HCT116 (cell line): Measurements from ENCODE around the gene LYRM4.

Experiments used
- CBX3 ChIP-seq: IDR thresholded peaks from 2 replicates; pipeline ENCODE4 v1.6.1; 2012; ENCODE audit warnings: low read depth
- CEBPB ChIP-seq: IDR thresholded peaks from 2 replicates; pipeline ENCODE4 v1.6.1; 2012; ENCODE audit warnings: low read depth
- CTCF ChIP-seq, 3 experiments: fragments of 200-600 bp in 1 of 3; sonication (generic) in 1 of 3; IDR thresholded peaks in 2 of 3; conservative IDR thresholded peaks in 1 of 3; 2 replicates each; pipeline ENCODE4 v1.5.1; 2012 to 2017; ENCODE audit warnings: low read depth in 2 of 3, low read length in 2 of 3, antibody characterized with exemption in 1 of 3, borderline replicate concordance in 1 of 3, control low read depth in 1 of 3, mild to moderate bottlenecking in 1 of 3, mixed read lengths in 1 of 3, mixed run types in 1 of 3, moderate library complexity in 1 of 3; ENCODE audit not compliant: insufficient read depth in 1 of 3
- EZH2 ChIP-seq: fragments of 200-600 bp; sonication (generic); IDR thresholded peaks from 2 replicates; pipeline ENCODE4 v1.6.1; 2017; ENCODE audit warnings: antibody characterized with exemption, mixed run types
- MAX ChIP-seq: IDR thresholded peaks from 2 replicates; pipeline ENCODE4 v1.6.1; 2012
- POLR2A ChIP-seq: IDR thresholded peaks from 2 replicates; pipeline ENCODE4 v1.7.0; 2011; ENCODE audit warnings: borderline replicate concordance; ENCODE audit not compliant: insufficient read depth, insufficient read length; ENCODE audit errors: extremely low read depth
- POLR2AphosphoS5 ChIP-seq: IDR thresholded peaks from 2 replicates; pipeline ENCODE4 v1.6.1; 2011; ENCODE audit warnings: mild to moderate bottlenecking, low read depth, low read length, moderate library complexity
- RAD21 ChIP-seq: IDR thresholded peaks from 2 replicates; pipeline ENCODE4 v1.6.1; 2012; ENCODE audit warnings: low read depth, mild to moderate bottlenecking
- YY1 ChIP-seq: IDR thresholded peaks from 2 replicates; pipeline ENCODE4 v1.6.1; 2011; ENCODE audit warnings: low read length, low read depth, moderate library complexity, mild to moderate bottlenecking; ENCODE audit not compliant: insufficient replicate concordance; ENCODE audit errors: extremely low read depth
- ZBTB33 ChIP-seq: IDR thresholded peaks from 2 replicates; pipeline ENCODE4 v1.6.1; 2011; ENCODE audit warnings: mild to moderate bottlenecking, low read length, moderate library complexity; ENCODE audit not compliant: insufficient replicate concordance; ENCODE audit errors: extremely low read depth
- ZNF274 ChIP-seq: fragments of 200-500 bp; sonication (Bioruptor generic); IDR thresholded peaks from 2 replicates; pipeline ENCODE4 v1.6.1; 2014; ENCODE audit warnings: mild to moderate bottlenecking, low read depth, low read length, inconsistent platforms

GRCh38 chr6:5155906-5156305 is 104.8 kb downstream of the LYRM4 start:
- TF ChIP-seq CTCF (IDR thresholded peaks at IDR 0.05 in 2 of 3, conservative IDR thresholded peaks at IDR 0.05 in 1 of 3; ENCODE audit: borderline replicate concordance in 1 of 3, insufficient read depth in 1 of 3, low read depth in 2 of 3, low read length in 2 of 3) (no peak), ZBTB33 (no peak), EZH2 (no peak), POLR2A (no peak), CEBPB (no peak), RAD21 (no peak), ZNF274 (no peak), MAX (no peak), POLR2AphosphoS5 (no peak), CBX3 (no peak), YY1 (no peak)
